Activated CD4-positive, CD25-positive, alpha-beta regulatory T cell (primary cell): ENCODE data around the gene ICAM3.
"Not testable (repeated sequence)": the region's sequence is repeated elsewhere in the genome, so short reads cannot be mapped to it uniquely, and the experiment has no call there.

Experiments used
- DNase-seq, 4 experiments: peaks; one replicate each; lab custom pipeline; 2025; lab: John Stamatoyannopoulos, UW

ICAM3 gene

GRCh38 chr19:10344780-10345179, 5.4 kb upstream of the ICAM3 start:
- DNase-seq = no peak

GRCh38 chr19:10343495-10343894, 4.1 kb upstream of the ICAM3 start:
- no peak for DNase-seq

- no peak for DNase-seq
Measured at GRCh38 chr19:10339977-10340376, 553 bp upstream of the ICAM3 start.

GRCh38 chr19:10338940-10339339, 484 bp downstream of the ICAM3 start:
- no peak for DNase-seq

- not testable (repeated sequence) for DNase-seq
Measured at GRCh38 chr19:10336725-10337124, 2.7 kb downstream of the ICAM3 start.

GRCh38 chr19:10335352-10335985, 4.0 kb downstream of the ICAM3 start:
- DNase-seq = no peak

GRCh38 chr19:10334588-10335351, 4.7 kb downstream of the ICAM3 start:
- peak in 1 of 4 experiments; percentile 18 for DNase-seq

- DNase-seq = no peak
Measured at GRCh38 chr19:10333758-10334587, 5.5 kb downstream of the ICAM3 start.

GRCh38 chr19:10332965-10333757, 6.3 kb downstream of the ICAM3 start, which contains the start of gene RAVER1:
RAVER1 (minus strand) TSS chr19:10333529; CDS start chr19:10333507, 22 bp downstream.
- DNase-seq = peak; percentile 93 to 96 (median 96)

GRCh38 chr19:10332158-10332964, 7.1 kb downstream of the ICAM3 start:
- no peak for DNase-seq

- DNase-seq = no peak
Measured at GRCh38 chr19:10329555-10329954, 9.9 kb downstream of the ICAM3 start.

- no peak for DNase-seq
Measured at GRCh38 chr19:10328558-10329429, 10.6 kb downstream of the ICAM3 start.

- no peak for DNase-seq
Measured at GRCh38 chr19:10327793-10328192, 11.6 kb downstream of the ICAM3 start.

- DNase-seq = no peak
Measured at GRCh38 chr19:10325732-10326131, 13.7 kb downstream of the ICAM3 start.

GRCh38 chr19:10321874-10322835, 17.3 kb downstream of the ICAM3 start:
- DNase-seq = no peak

- no peak for DNase-seq
Measured at GRCh38 chr19:10321417-10321797, 18.0 kb downstream of the ICAM3 start.

GRCh38 chr19:10320602-10321416, 18.6 kb downstream of the ICAM3 start:
- no peak for DNase-seq
